ENCODE data around the gene NELFB.
"Not testable (repeated sequence)": the region's sequence is repeated elsewhere in the genome, so short reads cannot be mapped to it uniquely, and the experiment has no call there.

Gene NELFB

GRCh38 chr9:137247135-137247915 is 7.8 kb upstream of the NELFB start:
- DNase-seq, result no peak

- no peak for DNase-seq
Measured at GRCh38 chr9:137247916-137248175, 7.3 kb upstream of the NELFB start.

- DNase-seq, result no peak
Measured at GRCh38 chr9:137250329-137251193, 4.6 kb upstream of the NELFB start.

GRCh38 chr9:137251194-137251461 is 4.0 kb upstream of the NELFB start, which contains the start of gene STPG3:
Gene STPG3 (plus strand): TSS chr9:137251286. CDS start chr9:137251287, 1 bp downstream.
- DNase-seq, result no peak

- DNase-seq, result no peak
Measured at GRCh38 chr9:137251490-137252268, 3.4 kb upstream of the NELFB start.

GRCh38 chr9:137252555-137253506 is 2.3 kb upstream of the NELFB start:
- no peak for DNase-seq

GRCh38 chr9:137253717-137254623 is 1.2 kb upstream of the NELFB start:
- no peak for DNase-seq

GRCh38 chr9:137255448-137256114 is 454 bp downstream of the NELFB start:
- DNase-seq, result peak; percentile 44

GRCh38 chr9:137256362-137256761 is 1.2 kb downstream of the NELFB start:
- no peak for DNase-seq

- DNase-seq, result no peak
Measured at GRCh38 chr9:137256856-137257255, 1.7 kb downstream of the NELFB start.

GRCh38 chr9:137262173-137262908 is 7.2 kb downstream of the NELFB start:
- DNase-seq, result not testable (repeated sequence)

GRCh38 chr9:137262909-137263285 is 7.8 kb downstream of the NELFB start:
- no peak for DNase-seq

- DNase-seq, result no peak
Measured at GRCh38 chr9:137263506-137263905, 8.4 kb downstream of the NELFB start.

GRCh38 chr9:137264067-137264466 is 8.9 kb downstream of the NELFB start:
- no peak for DNase-seq

- no peak for DNase-seq
Measured at GRCh38 chr9:137265496-137266161, 10.5 kb downstream of the NELFB start.

- no peak for DNase-seq
Measured at GRCh38 chr9:137266162-137266527, 11.0 kb downstream of the NELFB start.

- no peak for DNase-seq
Measured at GRCh38 chr9:137266585-137267453, 11.7 kb downstream of the NELFB start.

- DNase-seq, result no peak
Measured at GRCh38 chr9:137267933-137268355, 12.8 kb downstream of the NELFB start.

Measured in NCI-H1105 treated with DMSO at 0.1 percent for 48 hours (cell line).